ENCODE measurements around the gene VWCE. TPM values are rescaled to one million over a fixed set of nuclear protein-coding genes. Genes with fewer than 3 reads are reported as not detected.

Gene VWCE
- total RNA-seq, 4 donors from 2014 or later: 0.32 to 1.4 (median 0.58) TPM

DNA sequence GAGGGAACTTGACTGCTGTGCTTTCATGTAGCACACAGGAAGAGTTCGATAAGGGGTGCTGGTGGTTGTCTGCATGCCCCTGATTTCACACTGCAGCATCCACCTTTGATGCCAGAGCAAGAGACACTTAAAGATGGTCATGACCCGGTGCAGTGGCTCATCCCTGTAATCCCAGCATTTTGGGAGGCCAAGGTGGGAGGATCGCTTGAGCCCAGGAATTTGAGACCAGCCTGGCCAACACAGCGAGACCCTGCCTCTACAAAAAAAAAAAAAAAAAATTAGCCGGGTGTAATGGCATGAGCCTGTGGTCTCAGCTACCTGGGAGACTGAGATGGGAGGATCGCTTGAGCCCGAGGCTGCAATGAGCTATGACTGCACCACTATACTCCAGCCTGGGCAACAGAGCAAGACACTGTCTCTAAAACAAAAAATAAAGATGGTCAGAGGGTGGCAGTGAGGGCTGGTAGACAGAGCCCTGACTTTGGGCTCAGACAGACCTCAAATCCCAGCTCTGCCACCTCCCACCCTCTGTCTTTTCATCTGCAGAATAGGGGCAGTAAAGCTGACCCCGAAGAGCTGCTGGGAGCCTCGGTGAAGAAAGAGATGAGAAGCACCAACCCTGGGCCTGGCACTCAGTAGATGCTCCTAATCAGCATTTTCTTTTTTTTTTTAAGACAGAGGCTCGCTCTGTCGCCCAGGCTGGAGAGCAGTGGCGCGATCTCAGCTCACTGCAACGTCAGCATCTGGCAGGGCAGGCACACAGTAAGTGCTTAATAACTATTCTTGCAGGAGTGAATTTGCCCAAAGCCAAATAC is 17.7 kb downstream of the VWCE start:
- intact Hi-C loops (cut with DNase I): no loop called here
- H3K4me3 ChIP-seq: no peak overlapping the region
- no peak overlapping the region for H3K27ac ChIP-seq (replicated peaks in 1 of 4)
- no peaks in the 10 kb centered on the region for H3K36me3 ChIP-seq
- peaks cover 0 to 12% (median 10%) of the 10 kb centered on the region in 4 donors for H3K4me1 ChIP-seq
- no peak for DNase-seq (ENCODE audit: extremely low spot score)
- 84% methylated on average over 14 of the region's 14 CpGs for WGBS
- TF ChIP-seq POLR2AphosphoS5 (IDR thresholded peaks at IDR 0.05): no peak
- TF ChIP-seq POLR2A (IDR thresholded peaks at IDR 0.05; ENCODE audit: low read depth): no peak
- TF ChIP-seq, protein P1, sequence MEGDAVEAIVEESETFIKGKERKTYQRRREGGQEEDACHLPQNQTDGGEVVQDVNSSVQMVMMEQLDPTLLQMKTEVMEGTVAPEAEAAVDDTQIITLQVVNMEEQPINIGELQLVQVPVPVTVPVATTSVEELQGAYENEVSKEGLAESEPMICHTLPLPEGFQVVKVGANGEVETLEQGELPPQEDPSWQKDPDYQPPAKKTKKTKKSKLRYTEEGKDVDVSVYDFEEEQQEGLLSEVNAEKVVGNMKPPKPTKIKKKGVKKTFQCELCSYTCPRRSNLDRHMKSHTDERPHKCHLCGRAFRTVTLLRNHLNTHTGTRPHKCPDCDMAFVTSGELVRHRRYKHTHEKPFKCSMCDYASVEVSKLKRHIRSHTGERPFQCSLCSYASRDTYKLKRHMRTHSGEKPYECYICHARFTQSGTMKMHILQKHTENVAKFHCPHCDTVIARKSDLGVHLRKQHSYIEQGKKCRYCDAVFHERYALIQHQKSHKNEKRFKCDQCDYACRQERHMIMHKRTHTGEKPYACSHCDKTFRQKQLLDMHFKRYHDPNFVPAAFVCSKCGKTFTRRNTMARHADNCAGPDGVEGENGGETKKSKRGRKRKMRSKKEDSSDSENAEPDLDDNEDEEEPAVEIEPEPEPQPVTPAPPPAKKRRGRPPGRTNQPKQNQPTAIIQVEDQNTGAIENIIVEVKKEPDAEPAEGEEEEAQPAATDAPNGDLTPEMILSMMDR (IDR thresholded peaks at IDR 0.05): no peak
- no peak for TF ChIP-seq EP300 (IDR thresholded peaks at IDR 0.05)
- H3K27me3 ChIP-seq: peaks cover 0 to 13% (median 0%) of the 10 kb centered on the region in 4 donors
- no peaks in the 10 kb centered on the region for H3K9me3 ChIP-seq

- TF ChIP-seq, protein P1 (IDR thresholded peaks at IDR 0.05): no peak
- no peak for TF ChIP-seq POLR2AphosphoS5 (IDR thresholded peaks at IDR 0.05)
- TF ChIP-seq POLR2A (IDR thresholded peaks at IDR 0.05; ENCODE audit: low read depth): no peak
- TF ChIP-seq EP300 (IDR thresholded peaks at IDR 0.05): no peak
- H3K9me3 ChIP-seq: no peaks in the 10 kb centered on the region
- H3K27ac ChIP-seq (replicated peaks in 1 of 4): no peak overlapping the region
- H3K27me3 ChIP-seq: peaks cover 0 to 4% (median 0%) of the 10 kb centered on the region in 4 donors
- intact Hi-C loops (cut with DNase I): no loop called here
- no peak for DNase-seq (ENCODE audit: extremely low spot score)
- H3K4me3 ChIP-seq: no peak overlapping the region
- WGBS: 87% methylated on average over 4 of the region's 4 CpGs
- no peaks in the 10 kb centered on the region for H3K4me1 ChIP-seq
- no peaks in the 10 kb centered on the region for H3K36me3 ChIP-seq
Observed at GRCh38 chr11:61275191-61275590, 19.9 kb downstream of the VWCE start.

DNA sequence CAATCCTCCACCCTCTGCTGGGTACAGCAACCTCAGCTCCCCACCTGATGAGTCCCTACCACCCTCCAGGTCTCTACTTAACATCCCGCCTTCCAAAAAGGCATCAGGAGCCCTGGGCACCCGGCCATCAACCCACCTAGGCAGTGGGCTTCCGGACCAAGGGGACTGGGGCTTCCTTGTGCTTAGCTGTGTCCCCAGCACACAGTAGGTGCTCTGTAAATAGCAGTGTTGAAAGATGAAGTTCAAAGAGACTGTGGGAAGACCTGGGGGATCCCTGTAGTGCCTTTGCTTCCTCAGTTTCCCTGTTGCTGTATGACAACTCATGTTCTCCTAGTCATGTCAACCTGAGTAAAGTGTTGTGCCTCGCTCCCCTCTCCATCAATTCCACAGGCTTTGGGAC is 21.0 kb downstream of the VWCE start:
- Histone ChIP-seq H3K4me1 (no peaks in the 10 kb centered on the region), H3K36me3 (no peaks in the 10 kb centered on the region), H3K27me3 (peaks cover 0 to 4% (median 0%) of the 10 kb centered on the region in 4 donors), H3K27ac (replicated peaks in 1 of 4) (no peak overlapping the region), H3K9me3 (no peaks in the 10 kb centered on the region), H3K4me3 (no peak overlapping the region)
- 92% methylated on average over 4 of the region's 4 CpGs for WGBS
- intact Hi-C loops (cut with DNase I): no loop called here
- no peak for DNase-seq (ENCODE audit: extremely low spot score)
- no peak for TF ChIP-seq POLR2AphosphoS5 (IDR thresholded peaks at IDR 0.05)
- no peak for TF ChIP-seq POLR2A (IDR thresholded peaks at IDR 0.05; ENCODE audit: low read depth)
- TF ChIP-seq, protein P1 (IDR thresholded peaks at IDR 0.05): no peak
- TF ChIP-seq EP300 (IDR thresholded peaks at IDR 0.05): no peak

- no peaks in the 10 kb centered on the region for H3K36me3 ChIP-seq
- WGBS: 78% methylated on average over 13 of the region's 16 CpGs
- no peaks in the 10 kb centered on the region for H3K4me1 ChIP-seq
- H3K4me3 ChIP-seq: no peak overlapping the region
- no peak overlapping the region for H3K27ac ChIP-seq (replicated peaks in 1 of 4)
- TF ChIP-seq POLR2AphosphoS5 (IDR thresholded peaks at IDR 0.05) (no peak), POLR2A (IDR thresholded peaks at IDR 0.05; ENCODE audit: low read depth) (no peak), EP300 (IDR thresholded peaks at IDR 0.05) (no peak)
- TF ChIP-seq, protein P1 (IDR thresholded peaks at IDR 0.05): no peak
- H3K27me3 ChIP-seq: peaks cover 0 to 4% (median 0%) of the 10 kb centered on the region in 4 donors
- intact Hi-C loops (cut with DNase I): no loop called here
- no peak for DNase-seq (ENCODE audit: extremely low spot score)
- H3K9me3 ChIP-seq: no peaks in the 10 kb centered on the region
Observed at GRCh38 chr11:61273178-61274078, 21.7 kb downstream of the VWCE start.

All from esophagus muscularis mucosa (tissue), 4 donors.